Mucosa of stomach (tissue), 1 donor: Measurements from ENCODE around the gene F2RL2.
"Not testable (repeated sequence)": the region's sequence is repeated elsewhere in the genome, so short reads cannot be mapped to it uniquely, and the experiment has no call there.

Experiments
- H3K27me3 ChIP-seq: one replicate; pipeline ENCODE4 v1.7.0; 2013; ENCODE audit warnings: mild to moderate bottlenecking, low read length; ENCODE audit not compliant: control insufficient read depth, insufficient read depth
- H3K36me3 ChIP-seq: one replicate; pipeline ENCODE4 v1.7.0; 2013; ENCODE audit warnings: low read length; ENCODE audit not compliant: control insufficient read depth, insufficient read depth
- H3K4me1 ChIP-seq: one replicate; pipeline ENCODE4 v1.7.0; 2013; ENCODE audit warnings: mild to moderate bottlenecking, low read length; ENCODE audit not compliant: control insufficient read depth, insufficient read depth
- H3K4me3 ChIP-seq: one replicate; pipeline ENCODE4 v1.7.0; 2013; ENCODE audit warnings: low read length
- H3K9ac ChIP-seq: one replicate; pipeline ENCODE4 v1.7.0; 2013; ENCODE audit warnings: mild to moderate bottlenecking, low read length, moderate library complexity
- H3K9me3 ChIP-seq: one replicate; pipeline ENCODE4 v1.7.0; 2013; ENCODE audit warnings: mild to moderate bottlenecking, low read length, moderate library complexity; ENCODE audit not compliant: control insufficient read depth
- donor health status: Pancreatic carcinoma.

The F2RL2 gene

DNA sequence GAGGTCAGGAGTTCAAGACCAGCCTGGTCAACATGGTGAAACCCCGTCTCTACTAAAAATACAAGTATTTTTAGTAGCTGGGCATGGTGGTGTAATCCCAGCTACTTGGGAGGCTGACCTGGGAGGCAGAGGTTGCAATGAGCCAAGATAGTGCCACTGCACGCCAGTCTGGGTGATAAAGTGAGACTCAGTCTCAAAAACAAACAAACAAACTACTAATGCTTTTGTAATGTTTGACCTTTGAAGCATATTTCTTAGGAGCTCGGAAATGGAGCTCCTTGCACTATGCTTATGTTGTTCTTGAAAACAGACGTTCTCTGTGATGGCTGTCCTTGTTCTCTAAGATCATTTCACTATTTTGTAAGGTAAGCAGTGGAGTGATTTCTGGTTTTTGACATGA, 6.0 kb downstream of the F2RL2 start:
- Histone ChIP-seq H3K27me3 (no peaks in the 10 kb centered on the region), H3K36me3 (no peaks in the 10 kb centered on the region)

GRCh38 chr5:76616206-76616605, 7.0 kb downstream of the F2RL2 start:
- H3K4me1 ChIP-seq: no peaks in the 10 kb centered on the region
- no peaks in the 10 kb centered on the region for H3K36me3 ChIP-seq
- no peaks in the 10 kb centered on the region for H3K27me3 ChIP-seq
- no peak overlapping the region for H3K9ac ChIP-seq
- no peak overlapping the region for H3K4me3 ChIP-seq
- H3K9me3 ChIP-seq: no peaks in the 10 kb centered on the region

More for the DNA sequence above, 6.0 kb downstream of the F2RL2 start:
- Histone ChIP-seq H3K4me3 (no peak overlapping the region), H3K4me1 (no peaks in the 10 kb centered on the region), H3K9ac (no peak overlapping the region), H3K9me3 (no peaks in the 10 kb centered on the region)

DNA sequence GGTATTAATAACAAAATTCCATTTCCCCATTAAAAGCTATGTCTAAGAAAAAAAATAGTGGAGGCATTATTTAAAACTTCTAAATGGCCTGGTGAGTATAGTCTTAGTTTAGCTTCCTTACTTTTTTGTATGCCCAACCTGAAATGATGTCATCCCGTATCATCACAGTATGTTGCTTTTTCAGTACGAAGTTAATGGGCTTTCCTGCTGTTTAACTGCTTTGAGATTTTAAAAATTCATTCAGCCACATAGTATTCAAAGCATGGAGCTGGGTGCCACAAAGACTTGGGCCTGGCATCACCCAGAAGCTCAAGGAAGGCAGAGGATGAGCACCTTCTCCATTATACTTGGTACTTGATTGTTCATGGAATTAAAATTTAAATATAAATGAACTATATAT, 7.4 kb downstream of the F2RL2 start:
- H3K4me1 ChIP-seq: no peaks in the 10 kb centered on the region
- no peaks in the 10 kb centered on the region for H3K9me3 ChIP-seq
- no peaks in the 10 kb centered on the region for H3K27me3 ChIP-seq

GRCh38 chr5:76612942-76613341, 10.3 kb downstream of the F2RL2 start:
- Histone ChIP-seq H3K9me3 (no peaks in the 10 kb centered on the region), H3K36me3 (no peaks in the 10 kb centered on the region), H3K4me3 (no peak overlapping the region), H3K4me1 (no peaks in the 10 kb centered on the region), H3K27me3 (no peaks in the 10 kb centered on the region), H3K9ac (no peak overlapping the region)

More for the DNA sequence above, 7.4 kb downstream of the F2RL2 start:
- Histone ChIP-seq H3K36me3 (no peaks in the 10 kb centered on the region), H3K9ac (no peak overlapping the region), H3K4me3 (no peak overlapping the region)

DNA sequence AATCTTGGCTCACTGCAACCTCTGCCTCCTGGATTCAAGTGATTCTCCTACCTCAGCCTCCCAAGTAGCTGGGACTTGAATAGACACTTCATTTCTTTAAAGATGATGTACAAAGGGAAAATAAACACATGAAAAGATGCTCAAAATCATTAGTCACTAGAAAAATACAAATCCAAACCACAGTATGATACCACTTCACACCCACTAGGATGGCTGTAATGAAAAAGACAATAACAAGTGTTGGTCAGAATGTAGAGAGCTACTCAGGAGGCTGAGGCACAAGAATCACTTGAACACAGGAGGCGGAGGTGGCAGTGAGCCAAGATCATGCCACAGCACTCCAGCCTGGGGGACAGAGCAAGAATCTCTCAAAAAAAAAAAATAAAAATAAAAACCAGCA, 13.0 kb downstream of the F2RL2 start:
- no peaks in the 10 kb centered on the region for H3K36me3 ChIP-seq

DNA sequence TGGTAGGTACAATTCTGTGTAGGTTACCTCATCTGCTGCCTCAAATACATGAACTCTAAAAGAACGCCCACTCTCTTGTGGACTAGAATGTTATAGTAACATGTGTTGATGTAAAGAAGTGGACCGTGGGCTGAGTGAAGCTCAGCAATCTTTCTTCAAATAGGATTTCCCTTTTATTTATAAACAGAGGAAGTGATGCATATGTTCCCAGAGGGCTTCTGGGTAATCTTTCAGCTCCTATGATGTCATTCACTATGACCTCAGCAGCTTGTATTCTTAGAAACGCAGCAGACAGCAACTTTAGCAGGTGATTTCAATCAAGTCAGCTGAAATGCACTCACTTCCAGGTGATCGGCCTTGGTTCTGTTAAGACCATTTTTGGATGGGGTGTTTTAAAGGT, 14.4 kb downstream of the F2RL2 start:
- Histone ChIP-seq H3K4me1 (no peaks in the 10 kb centered on the region), H3K27me3 (no peaks in the 10 kb centered on the region), H3K36me3 (no peaks in the 10 kb centered on the region), H3K9me3 (no peaks in the 10 kb centered on the region), H3K4me3 (no peak overlapping the region), H3K9ac (no peak overlapping the region)

More for the DNA sequence above, 13.0 kb downstream of the F2RL2 start:
- Histone ChIP-seq H3K4me3 (no peak overlapping the region), H3K27me3 (no peaks in the 10 kb centered on the region), H3K4me1 (no peaks in the 10 kb centered on the region), H3K9me3 (no peaks in the 10 kb centered on the region), H3K9ac (no peak overlapping the region)

- Histone ChIP-seq H3K4me1 (no peaks in the 10 kb centered on the region), H3K9me3 (no peaks in the 10 kb centered on the region), H3K9ac (no peak overlapping the region), H3K27me3 (no peaks in the 10 kb centered on the region), H3K4me3 (no peak overlapping the region), H3K36me3 (no peaks in the 10 kb centered on the region)
These were observed 15.8 kb downstream of the F2RL2 start for GRCh38 chr5:76607353-76607871.

GRCh38 chr5:76606701-76607100, 16.5 kb downstream of the F2RL2 start:
- Histone ChIP-seq H3K27me3 (no peaks in the 10 kb centered on the region), H3K9me3 (no peaks in the 10 kb centered on the region), H3K4me1 (no peaks in the 10 kb centered on the region), H3K36me3 (no peaks in the 10 kb centered on the region), H3K4me3 (no peak overlapping the region), H3K9ac (no peak overlapping the region)

- Histone ChIP-seq H3K4me3 (no peak overlapping the region), H3K9ac (no peak overlapping the region), H3K36me3 (no peaks in the 10 kb centered on the region), H3K9me3 (no peaks in the 10 kb centered on the region), H3K4me1 (no peaks in the 10 kb centered on the region), H3K27me3 (no peaks in the 10 kb centered on the region)
These were observed 18.4 kb downstream of the F2RL2 start for GRCh38 chr5:76604838-76605237.

DNA sequence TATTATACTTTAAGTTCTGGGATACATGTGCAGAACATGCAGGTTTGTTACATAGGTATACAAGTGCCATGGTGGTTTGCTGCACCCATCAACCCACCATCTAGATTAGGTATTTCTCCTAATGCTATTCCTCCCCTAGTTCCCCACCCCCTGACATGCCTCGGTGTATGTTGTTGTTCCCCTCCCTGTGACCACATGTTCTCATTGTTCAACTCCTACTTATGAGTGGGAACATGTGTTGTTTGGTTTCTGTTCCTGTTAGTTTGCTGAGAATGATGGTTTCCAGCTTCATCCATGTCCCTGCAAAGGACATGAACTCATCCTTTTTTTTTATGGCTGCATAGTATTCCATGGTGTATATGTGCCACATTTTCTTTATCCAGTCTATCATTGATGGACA, 19.2 kb downstream of the F2RL2 start:
- not testable (repeated sequence) for H3K36me3 ChIP-seq, H3K9me3 ChIP-seq

GRCh38 chr5:76602094-76602726, 21.0 kb downstream of the F2RL2 start:
- Histone ChIP-seq H3K4me3 (no peak overlapping the region), H3K36me3 (no peaks in the 10 kb centered on the region), H3K9ac (no peak overlapping the region), H3K9me3 (no peaks in the 10 kb centered on the region), H3K4me1 (no peaks in the 10 kb centered on the region), H3K27me3 (no peaks in the 10 kb centered on the region)

More for the DNA sequence above, 19.2 kb downstream of the F2RL2 start:
- H3K9ac ChIP-seq, H3K4me1 ChIP-seq, H3K27me3 ChIP-seq, H3K4me3 ChIP-seq: not testable (repeated sequence)

GRCh38 chr5:76601470-76601869, 21.7 kb downstream of the F2RL2 start:
- no peaks in the 10 kb centered on the region for H3K9me3 ChIP-seq
- no peak overlapping the region for H3K4me3 ChIP-seq
- no peaks in the 10 kb centered on the region for H3K4me1 ChIP-seq
- H3K9ac ChIP-seq: no peak overlapping the region
- H3K27me3 ChIP-seq: no peaks in the 10 kb centered on the region
- H3K36me3 ChIP-seq: no peaks in the 10 kb centered on the region

DNA sequence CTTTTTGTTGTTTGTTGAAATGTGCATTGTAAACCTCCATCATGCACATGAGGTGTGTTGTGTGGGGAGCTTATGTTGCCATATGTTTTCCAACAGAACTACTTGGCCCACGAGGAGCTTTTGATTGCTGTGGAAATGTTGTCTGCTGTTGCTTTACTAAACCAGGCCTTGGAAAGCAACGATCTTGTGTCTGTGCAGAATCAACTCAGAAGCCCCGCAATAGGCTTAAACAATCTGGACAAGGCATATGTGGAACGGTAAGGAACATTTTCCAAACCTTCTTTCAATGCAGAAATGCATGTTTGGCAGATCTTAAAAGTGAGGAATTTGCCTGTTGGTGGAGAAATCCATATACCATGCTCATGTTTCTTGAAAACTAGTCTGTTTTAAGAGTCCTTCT, 22.5 kb downstream of the F2RL2 start:
- Histone ChIP-seq H3K4me1 (no peaks in the 10 kb centered on the region), H3K4me3 (no peak overlapping the region), H3K9me3 (no peaks in the 10 kb centered on the region), H3K36me3 (no peaks in the 10 kb centered on the region), H3K27me3 (no peaks in the 10 kb centered on the region), H3K9ac (no peak overlapping the region)
